ENCODE results near the gene RNASEH1.

RNASEH1 gene

GRCh38 chr2:3595404-3595803 is 37.3 kb upstream of the RNASEH1 start:
- H3K4me3 ChIP-seq (ENCODE audit: low read depth, low read length): no peak overlapping the region
- TF ChIP-seq MYC (IDR thresholded peaks at IDR 0.05; ENCODE audit: low read depth, low read length) (no peak), POLR2A (IDR thresholded peaks at IDR 0.05; ENCODE audit: extremely low read depth, insufficient read length) (no peak), CTCF (IDR thresholded peaks at IDR 0.05; ENCODE audit: low read depth, low read length) (no peak), MAX (IDR thresholded peaks at IDR 0.05; ENCODE audit: low read depth, low read length) (no peak)
- no peak for DNase-seq (ENCODE audit: low read depth)

GRCh38 chr2:3594493-3595281 is 36.6 kb upstream of the RNASEH1 start, which contains the start of gene COLEC11:
TSS of gene COLEC11 (plus strand) at chr2:3595112. CDS start at chr2:3604341, 9,229 bp downstream.
- no peak for TF ChIP-seq MYC (IDR thresholded peaks at IDR 0.05; ENCODE audit: low read depth, low read length)
- TF ChIP-seq MAX (IDR thresholded peaks at IDR 0.05; ENCODE audit: low read depth, low read length): no peak
- TF ChIP-seq POLR2A (IDR thresholded peaks at IDR 0.05; ENCODE audit: extremely low read depth, insufficient read length): no peak
- TF ChIP-seq CTCF (IDR thresholded peaks at IDR 0.05; ENCODE audit: low read depth, low read length): no peak
- DNase-seq (ENCODE audit: low read depth): no peak
- no peak within 1 kb of the TSS for H3K4me3 ChIP-seq (ENCODE audit: low read depth, low read length)

GRCh38 chr2:3589086-3589485 is 31.0 kb upstream of the RNASEH1 start:
- no peak for DNase-seq (ENCODE audit: low read depth)
- H3K4me3 ChIP-seq (ENCODE audit: low read depth, low read length): no peak overlapping the region
- no peak for TF ChIP-seq MAX (IDR thresholded peaks at IDR 0.05; ENCODE audit: low read depth, low read length)
- TF ChIP-seq CTCF (IDR thresholded peaks at IDR 0.05; ENCODE audit: low read depth, low read length): no peak
- TF ChIP-seq MYC (IDR thresholded peaks at IDR 0.05; ENCODE audit: low read depth, low read length): no peak
- TF ChIP-seq POLR2A (IDR thresholded peaks at IDR 0.05; ENCODE audit: extremely low read depth, insufficient read length): no peak

- no peak overlapping the region for H3K4me3 ChIP-seq (ENCODE audit: low read depth, low read length)
- DNase-seq (ENCODE audit: low read depth): no peak
- TF ChIP-seq MYC (IDR thresholded peaks at IDR 0.05; ENCODE audit: low read depth, low read length): no peak
- TF ChIP-seq POLR2A (IDR thresholded peaks at IDR 0.05; ENCODE audit: extremely low read depth, insufficient read length): no peak
- TF ChIP-seq CTCF (IDR thresholded peaks at IDR 0.05; ENCODE audit: low read depth, low read length): no peak
Observed at GRCh38 chr2:3588084-3588483, 30.0 kb upstream of the RNASEH1 start.

- TF ChIP-seq MAX (IDR thresholded peaks at IDR 0.05; ENCODE audit: low read depth, low read length): no peak
- TF ChIP-seq CTCF (IDR thresholded peaks at IDR 0.05; ENCODE audit: low read depth, low read length): no peak
- TF ChIP-seq MYC (IDR thresholded peaks at IDR 0.05; ENCODE audit: low read depth, low read length): no peak
- TF ChIP-seq POLR2A (IDR thresholded peaks at IDR 0.05; ENCODE audit: extremely low read depth, insufficient read length): no peak
- no peak overlapping the region for H3K4me3 ChIP-seq (ENCODE audit: low read depth, low read length)
- DNase-seq (ENCODE audit: low read depth): no peak
Observed at GRCh38 chr2:3587432-3587831, 29.3 kb upstream of the RNASEH1 start.

All from NB4 (cell line).